Panc1 (cell line): ENCODE measurements around the gene PLCL1. TPM values are rescaled to one million over a fixed set of nuclear protein-coding genes. Genes with fewer than 3 reads are reported as not detected.

Source experiments
- ATAC-seq: fragments of 200-7000 bp; cut with Tn5 transposase; 2 replicates; pipeline ENCODE4 v1.9.1; 2020; ENCODE audit warnings: mild to moderate bottlenecking, moderate library complexity
- BruUV-seq: library from RNA; stranded (reverse); fragments of 400-500 nt; replicated peaks from 2 replicates; lab custom pipeline; 2021; lab: Mats Ljungman, UMichigan
- CTCF ChIA-PET: fragments of 300-600 bp; sonication (Branson Sonifier 250); formaldehyde crosslinking; loops from one replicate; lab custom pipeline; 2022; ENCODE audit warnings: antibody characterized with exemption; lab: Charles Lee
- POLR2A ChIA-PET: fragments of 300-600 bp; sonication (Branson Sonifier 250); formaldehyde crosslinking; loops from one replicate; lab custom pipeline; 2022; ENCODE audit warnings: antibody characterized with exemption; lab: Charles Lee
- DNase-seq: peaks from one replicate; pipeline ENCODE4 v3.0.0-alpha.2; 2010; ENCODE audit warnings: low read depth, low spot score
- H3K27ac ChIP-seq: 2 replicates; pipeline ENCODE4 v1.5.1; 2011; ENCODE audit warnings: mild to moderate bottlenecking, low read length, inconsistent platforms
- H3K27me3 ChIP-seq: fragments of 200-500 bp; sonication (Bioruptor generic); 2 replicates; pipeline ENCODE4 v1.6.0; 2014; ENCODE audit warnings: low read length, inconsistent platforms; ENCODE audit not compliant: control insufficient read depth, insufficient read depth
- H3K36me3 ChIP-seq: fragments of 200-500 bp; sonication (Bioruptor generic); 2 replicates; pipeline ENCODE4 v1.5.1; 2014; ENCODE audit warnings: inconsistent platforms, mild to moderate bottlenecking, low read length, moderate library complexity; ENCODE audit not compliant: control insufficient read depth, insufficient read depth
- H3K4me1 ChIP-seq: 2 replicates; pipeline ENCODE4 v1.5.1; 2011; ENCODE audit warnings: inconsistent platforms, mild to moderate bottlenecking, low read length, moderate library complexity; ENCODE audit not compliant: control insufficient read depth, insufficient read depth
- H3K4me3 ChIP-seq, 2 experiments: 2 replicates each; pipeline ENCODE4 v1.5.1; 2011 to 2012; ENCODE audit warnings: low read depth in 2 of 2, low read length in 2 of 2, mild to moderate bottlenecking in 2 of 2, inconsistent platforms in 1 of 2, moderate library complexity in 1 of 2
- H3K9me3 ChIP-seq: fragments of 200-500 bp; sonication (Bioruptor generic); 2 replicates; pipeline ENCODE4 v1.5.1; 2014; ENCODE audit warnings: low read depth, mild to moderate bottlenecking, inconsistent platforms, low read length, moderate library complexity; ENCODE audit not compliant: control insufficient read depth, insufficient read depth
- POLR2AphosphoS5 ChIP-seq: IDR thresholded peaks from 2 replicates; pipeline ENCODE4 v1.6.1; 2012; ENCODE audit warnings: mild to moderate bottlenecking, low read depth, low read length, moderate library complexity
- SIN3A ChIP-seq: IDR thresholded peaks from 2 replicates; pipeline ENCODE4 v1.6.1; 2012; ENCODE audit warnings: low read depth, mild to moderate bottlenecking, low read length, moderate library complexity, borderline replicate concordance; ENCODE audit not compliant: insufficient read depth
- TCF7L2 ChIP-seq: IDR thresholded peaks from 2 replicates; pipeline ENCODE4 v1.6.1; 2011; ENCODE audit warnings: mild to moderate bottlenecking, low read depth, low read length, inconsistent platforms
- in situ Hi-C: cut with HindIII; loops from 2 replicates; pipeline ENCODE4 v1.10.0; 2016; ENCODE audit warnings: low sequenced_read_pairs, low pct_unique_long_range_greater_than_20kb
- intact Hi-C: fragments of 100-400 bp; cut with micrococcal nuclease; formaldehyde crosslinking; loops from one replicate; pipeline ENCODE4 v1.10.0; 2022; ENCODE audit not compliant: unreplicated experiment
- total RNA-seq: library from RNA; stranded (reverse); gene quantifications from one replicate; pipeline ENCODE4 v1.2.1, GENCODE V29; 2021; ENCODE audit not compliant: unreplicated experiment
- TF ChIP-seq, protein P1 (sequence below): fragments of 450-650 bp; IDR thresholded peaks from 2 replicates; pipeline ENCODE4 v1.5.1; 2017; ENCODE audit warnings: mild to moderate bottlenecking
- TF ChIP-seq, protein P2 (sequence below), 2 experiments: IDR thresholded peaks; 2 replicates each; pipeline ENCODE4 v1.6.1; 2011 to 2012; ENCODE audit warnings: low read depth in 2 of 2, control low read depth in 1 of 2, low read length in 1 of 2, mild to moderate bottlenecking in 1 of 2, moderate library complexity in 1 of 2; ENCODE audit not compliant: insufficient read depth in 1 of 2

The PLCL1 gene
- total RNA-seq, 1 experiment from 2014 or later = not detected

DNA sequence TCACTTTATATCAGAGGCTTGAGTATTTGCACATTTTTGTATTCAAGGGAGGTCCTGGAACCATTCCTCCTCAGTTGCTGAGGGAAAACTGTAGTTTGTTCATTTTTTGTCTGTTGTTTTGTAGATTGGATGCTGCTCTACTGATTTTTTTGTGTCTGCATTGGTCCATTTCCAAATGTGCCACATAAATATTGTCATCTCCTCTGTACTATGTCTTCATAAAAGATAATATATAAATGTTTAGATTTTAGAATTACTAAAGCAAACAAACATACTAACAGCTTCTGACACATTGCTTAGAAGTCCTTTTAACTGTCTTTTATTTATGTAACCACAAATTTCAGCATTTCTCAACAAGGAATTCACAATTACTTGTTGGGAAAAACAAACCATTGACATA is 356.8 kb downstream of the PLCL1 start:
- Histone ChIP-seq H3K36me3 (no peaks in the 10 kb centered on the region), H3K4me3 (no peak overlapping the region), H3K27me3 (peaks cover 9% of the 10 kb centered on the region), H3K27ac (no peak overlapping the region), H3K4me1 (no peaks in the 10 kb centered on the region), H3K9me3 (no peaks in the 10 kb centered on the region)
- in situ Hi-C loops = no loop called here
- intact Hi-C loops = no loop called here
- TF ChIP-seq SIN3A (no peak), POLR2AphosphoS5 (no peak), TCF7L2 (no peak)
- TF ChIP-seq, protein P1, sequence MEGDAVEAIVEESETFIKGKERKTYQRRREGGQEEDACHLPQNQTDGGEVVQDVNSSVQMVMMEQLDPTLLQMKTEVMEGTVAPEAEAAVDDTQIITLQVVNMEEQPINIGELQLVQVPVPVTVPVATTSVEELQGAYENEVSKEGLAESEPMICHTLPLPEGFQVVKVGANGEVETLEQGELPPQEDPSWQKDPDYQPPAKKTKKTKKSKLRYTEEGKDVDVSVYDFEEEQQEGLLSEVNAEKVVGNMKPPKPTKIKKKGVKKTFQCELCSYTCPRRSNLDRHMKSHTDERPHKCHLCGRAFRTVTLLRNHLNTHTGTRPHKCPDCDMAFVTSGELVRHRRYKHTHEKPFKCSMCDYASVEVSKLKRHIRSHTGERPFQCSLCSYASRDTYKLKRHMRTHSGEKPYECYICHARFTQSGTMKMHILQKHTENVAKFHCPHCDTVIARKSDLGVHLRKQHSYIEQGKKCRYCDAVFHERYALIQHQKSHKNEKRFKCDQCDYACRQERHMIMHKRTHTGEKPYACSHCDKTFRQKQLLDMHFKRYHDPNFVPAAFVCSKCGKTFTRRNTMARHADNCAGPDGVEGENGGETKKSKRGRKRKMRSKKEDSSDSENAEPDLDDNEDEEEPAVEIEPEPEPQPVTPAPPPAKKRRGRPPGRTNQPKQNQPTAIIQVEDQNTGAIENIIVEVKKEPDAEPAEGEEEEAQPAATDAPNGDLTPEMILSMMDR = no peak
- TF ChIP-seq, protein P2, sequence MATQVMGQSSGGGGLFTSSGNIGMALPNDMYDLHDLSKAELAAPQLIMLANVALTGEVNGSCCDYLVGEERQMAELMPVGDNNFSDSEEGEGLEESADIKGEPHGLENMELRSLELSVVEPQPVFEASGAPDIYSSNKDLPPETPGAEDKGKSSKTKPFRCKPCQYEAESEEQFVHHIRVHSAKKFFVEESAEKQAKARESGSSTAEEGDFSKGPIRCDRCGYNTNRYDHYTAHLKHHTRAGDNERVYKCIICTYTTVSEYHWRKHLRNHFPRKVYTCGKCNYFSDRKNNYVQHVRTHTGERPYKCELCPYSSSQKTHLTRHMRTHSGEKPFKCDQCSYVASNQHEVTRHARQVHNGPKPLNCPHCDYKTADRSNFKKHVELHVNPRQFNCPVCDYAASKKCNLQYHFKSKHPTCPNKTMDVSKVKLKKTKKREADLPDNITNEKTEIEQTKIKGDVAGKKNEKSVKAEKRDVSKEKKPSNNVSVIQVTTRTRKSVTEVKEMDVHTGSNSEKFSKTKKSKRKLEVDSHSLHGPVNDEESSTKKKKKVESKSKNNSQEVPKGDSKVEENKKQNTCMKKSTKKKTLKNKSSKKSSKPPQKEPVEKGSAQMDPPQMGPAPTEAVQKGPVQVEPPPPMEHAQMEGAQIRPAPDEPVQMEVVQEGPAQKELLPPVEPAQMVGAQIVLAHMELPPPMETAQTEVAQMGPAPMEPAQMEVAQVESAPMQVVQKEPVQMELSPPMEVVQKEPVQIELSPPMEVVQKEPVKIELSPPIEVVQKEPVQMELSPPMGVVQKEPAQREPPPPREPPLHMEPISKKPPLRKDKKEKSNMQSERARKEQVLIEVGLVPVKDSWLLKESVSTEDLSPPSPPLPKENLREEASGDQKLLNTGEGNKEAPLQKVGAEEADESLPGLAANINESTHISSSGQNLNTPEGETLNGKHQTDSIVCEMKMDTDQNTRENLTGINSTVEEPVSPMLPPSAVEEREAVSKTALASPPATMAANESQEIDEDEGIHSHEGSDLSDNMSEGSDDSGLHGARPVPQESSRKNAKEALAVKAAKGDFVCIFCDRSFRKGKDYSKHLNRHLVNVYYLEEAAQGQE (IDR thresholded peaks at IDR 0.05; ENCODE audit: insufficient read depth in 1 of 2, low read depth in 2 of 2, low read length in 1 of 2) = no peak
- ChIA-PET POLR2A (no interaction called here), CTCF (no interaction called here)
- ATAC-seq (no peak), DNase-seq (no peak)
- BruUV-seq = no TSS peak

DNA sequence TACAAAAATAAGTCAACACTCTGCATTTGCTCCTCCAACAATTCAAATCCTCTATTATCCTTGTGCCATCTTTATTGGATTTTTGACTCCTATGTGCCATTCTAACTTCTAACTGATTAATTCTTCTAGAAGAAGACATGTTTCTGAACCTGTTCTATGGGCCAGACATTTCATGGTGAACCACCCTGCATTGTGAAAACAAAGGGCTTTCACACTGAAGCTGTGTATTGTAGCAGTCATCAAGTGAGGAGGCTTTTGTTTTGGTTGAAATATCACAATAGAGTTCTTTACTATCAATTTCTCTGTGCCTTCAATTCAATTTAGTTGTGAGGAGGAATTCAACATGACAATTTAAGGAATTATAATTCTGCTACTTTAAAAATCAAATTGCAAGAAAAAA is 357.9 kb downstream of the PLCL1 start:
- Histone ChIP-seq H3K4me1 (no peaks in the 10 kb centered on the region), H3K4me3 (no peak overlapping the region), H3K36me3 (no peaks in the 10 kb centered on the region), H3K9me3 (no peaks in the 10 kb centered on the region), H3K27me3 (peaks cover 11% of the 10 kb centered on the region), H3K27ac (no peak overlapping the region)
- intact Hi-C loops = no loop called here
- no peak for ATAC-seq
- in situ Hi-C loops = no loop called here
- POLR2A ChIA-PET = no interaction called here
- CTCF ChIA-PET = no interaction called here
- no peak for TF ChIP-seq POLR2AphosphoS5
- TF ChIP-seq, protein P1 = no peak
- no peak for TF ChIP-seq SIN3A
- no peak for TF ChIP-seq TCF7L2
- TF ChIP-seq, protein P2 (IDR thresholded peaks at IDR 0.05; ENCODE audit: insufficient read depth in 1 of 2, low read depth in 2 of 2, low read length in 1 of 2) = no peak
- no peak for DNase-seq
- no TSS peak for BruUV-seq
